ENCODE measurements around the gene CD46.
A peak's percentile ranks its signal among the peaks of the same experiment; 100 is the strongest.

The CD46 gene

GRCh38 chr1:207825409-207825695, 73.5 kb downstream of the CD46 start:
- H3K4me1 ChIP-seq (ENCODE audit: control insufficient read depth, insufficient read depth, low read length), result peaks cover 59% of the 10 kb centered on the region
- no peaks in the 10 kb centered on the region for H3K27me3 ChIP-seq (replicated peaks; ENCODE audit: control insufficient read depth, insufficient read depth, low read length)
- no peaks in the 10 kb centered on the region for H3K9me3 ChIP-seq (ENCODE audit: control insufficient read depth, low read length)
- no peak for DNase-seq (ENCODE audit: low read depth)
- H3K36me3 ChIP-seq (ENCODE audit: control insufficient read depth, insufficient read depth, low read length, severe bottlenecking), result no peaks in the 10 kb centered on the region
- H3K4me3 ChIP-seq (ENCODE audit: low read length), result peak overlapping the region; percentile 91
- peak overlapping the region; percentile 93 for H3K9ac ChIP-seq (ENCODE audit: low read length)

GRCh38 chr1:207825719-207826556, 74.1 kb downstream of the CD46 start:
- Histone ChIP-seq H3K9me3 (ENCODE audit: control insufficient read depth, low read length) (no peaks in the 10 kb centered on the region), H3K36me3 (ENCODE audit: control insufficient read depth, insufficient read depth, low read length, severe bottlenecking) (no peaks in the 10 kb centered on the region), H3K27me3 (replicated peaks; ENCODE audit: control insufficient read depth, insufficient read depth, low read length) (no peaks in the 10 kb centered on the region), H3K4me1 (ENCODE audit: control insufficient read depth, insufficient read depth, low read length) (peaks cover 54% of the 10 kb centered on the region), H3K4me3 (ENCODE audit: low read length) (peak overlapping the region; percentile 91), H3K9ac (ENCODE audit: low read length) (peak overlapping the region; percentile 93)
- DNase-seq (ENCODE audit: low read depth), result no peak

- DNase-seq (ENCODE audit: low read depth), result no peak
- no peaks in the 10 kb centered on the region for H3K9me3 ChIP-seq (ENCODE audit: control insufficient read depth, low read length)
- H3K4me3 ChIP-seq (ENCODE audit: low read length), result peak overlapping the region; percentile 91
- peaks cover 47% of the 10 kb centered on the region for H3K4me1 ChIP-seq (ENCODE audit: control insufficient read depth, insufficient read depth, low read length)
- no peaks in the 10 kb centered on the region for H3K36me3 ChIP-seq (ENCODE audit: control insufficient read depth, insufficient read depth, low read length, severe bottlenecking)
- no peaks in the 10 kb centered on the region for H3K27me3 ChIP-seq (replicated peaks; ENCODE audit: control insufficient read depth, insufficient read depth, low read length)
- peak overlapping the region; percentile 74 for H3K9ac ChIP-seq (ENCODE audit: low read length)
Observed at GRCh38 chr1:207826557-207827487, 75.0 kb downstream of the CD46 start.

GRCh38 chr1:207827488-207827830, 75.6 kb downstream of the CD46 start:
- Histone ChIP-seq H3K9me3 (ENCODE audit: control insufficient read depth, low read length) (no peaks in the 10 kb centered on the region), H3K27me3 (replicated peaks; ENCODE audit: control insufficient read depth, insufficient read depth, low read length) (no peaks in the 10 kb centered on the region), H3K4me3 (ENCODE audit: low read length) (no peak overlapping the region), H3K36me3 (ENCODE audit: control insufficient read depth, insufficient read depth, low read length, severe bottlenecking) (no peaks in the 10 kb centered on the region), H3K4me1 (ENCODE audit: control insufficient read depth, insufficient read depth, low read length) (peaks cover 41% of the 10 kb centered on the region), H3K9ac (ENCODE audit: low read length) (peak overlapping the region; percentile 74)
- DNase-seq (ENCODE audit: low read depth), result no peak

GRCh38 chr1:207828046-207828445, 76.2 kb downstream of the CD46 start:
- Histone ChIP-seq H3K9ac (ENCODE audit: low read length) (peak overlapping the region; percentile 13), H3K36me3 (ENCODE audit: control insufficient read depth, insufficient read depth, low read length, severe bottlenecking) (no peaks in the 10 kb centered on the region), H3K4me1 (ENCODE audit: control insufficient read depth, insufficient read depth, low read length) (peaks cover 40% of the 10 kb centered on the region), H3K4me3 (ENCODE audit: low read length) (no peak overlapping the region), H3K9me3 (ENCODE audit: control insufficient read depth, low read length) (no peaks in the 10 kb centered on the region), H3K27me3 (replicated peaks; ENCODE audit: control insufficient read depth, insufficient read depth, low read length) (no peaks in the 10 kb centered on the region)
- no peak for DNase-seq (ENCODE audit: low read depth)

GRCh38 chr1:207828485-207829158, 76.8 kb downstream of the CD46 start:
- Histone ChIP-seq H3K9ac (ENCODE audit: low read length) (peak overlapping the region; percentile 13), H3K36me3 (ENCODE audit: control insufficient read depth, insufficient read depth, low read length, severe bottlenecking) (no peaks in the 10 kb centered on the region), H3K4me3 (ENCODE audit: low read length) (no peak overlapping the region), H3K27me3 (replicated peaks; ENCODE audit: control insufficient read depth, insufficient read depth, low read length) (no peaks in the 10 kb centered on the region), H3K9me3 (ENCODE audit: control insufficient read depth, low read length) (no peaks in the 10 kb centered on the region), H3K4me1 (ENCODE audit: control insufficient read depth, insufficient read depth, low read length) (peaks cover 40% of the 10 kb centered on the region)
- peak; percentile 86 for DNase-seq (ENCODE audit: low read depth)

GRCh38 chr1:207829576-207829975, 77.7 kb downstream of the CD46 start:
- H3K27me3 ChIP-seq (replicated peaks; ENCODE audit: control insufficient read depth, insufficient read depth, low read length), result no peaks in the 10 kb centered on the region
- DNase-seq (ENCODE audit: low read depth), result no peak
- peaks cover 33% of the 10 kb centered on the region for H3K4me1 ChIP-seq (ENCODE audit: control insufficient read depth, insufficient read depth, low read length)
- H3K36me3 ChIP-seq (ENCODE audit: control insufficient read depth, insufficient read depth, low read length, severe bottlenecking), result no peaks in the 10 kb centered on the region
- no peak overlapping the region for H3K4me3 ChIP-seq (ENCODE audit: low read length)
- H3K9ac ChIP-seq (ENCODE audit: low read length), result no peak overlapping the region
- no peaks in the 10 kb centered on the region for H3K9me3 ChIP-seq (ENCODE audit: control insufficient read depth, low read length)

GRCh38 chr1:207830788-207831187, 78.9 kb downstream of the CD46 start:
- Histone ChIP-seq H3K9ac (ENCODE audit: low read length) (no peak overlapping the region), H3K4me1 (ENCODE audit: control insufficient read depth, insufficient read depth, low read length) (peaks cover 21% of the 10 kb centered on the region), H3K4me3 (ENCODE audit: low read length) (no peak overlapping the region), H3K9me3 (ENCODE audit: control insufficient read depth, low read length) (no peaks in the 10 kb centered on the region), H3K27me3 (replicated peaks; ENCODE audit: control insufficient read depth, insufficient read depth, low read length) (no peaks in the 10 kb centered on the region), H3K36me3 (ENCODE audit: control insufficient read depth, insufficient read depth, low read length, severe bottlenecking) (no peaks in the 10 kb centered on the region)
- DNase-seq (ENCODE audit: low read depth), result no peak

GRCh38 chr1:207831517-207832327, 79.9 kb downstream of the CD46 start:
- no peak overlapping the region for H3K9ac ChIP-seq (ENCODE audit: low read length)
- H3K4me1 ChIP-seq (ENCODE audit: control insufficient read depth, insufficient read depth, low read length), result peaks cover 12% of the 10 kb centered on the region
- no peaks in the 10 kb centered on the region for H3K9me3 ChIP-seq (ENCODE audit: control insufficient read depth, low read length)
- H3K36me3 ChIP-seq (ENCODE audit: control insufficient read depth, insufficient read depth, low read length, severe bottlenecking), result no peaks in the 10 kb centered on the region
- H3K4me3 ChIP-seq (ENCODE audit: low read length), result no peak overlapping the region
- DNase-seq (ENCODE audit: low read depth), result no peak
- H3K27me3 ChIP-seq (replicated peaks; ENCODE audit: control insufficient read depth, insufficient read depth, low read length), result no peaks in the 10 kb centered on the region

- Histone ChIP-seq H3K4me3 (ENCODE audit: low read length) (no peak overlapping the region), H3K9ac (ENCODE audit: low read length) (no peak overlapping the region), H3K9me3 (ENCODE audit: control insufficient read depth, low read length) (no peaks in the 10 kb centered on the region), H3K4me1 (ENCODE audit: control insufficient read depth, insufficient read depth, low read length) (peaks cover 4% of the 10 kb centered on the region), H3K27me3 (replicated peaks; ENCODE audit: control insufficient read depth, insufficient read depth, low read length) (no peaks in the 10 kb centered on the region), H3K36me3 (ENCODE audit: control insufficient read depth, insufficient read depth, low read length, severe bottlenecking) (no peaks in the 10 kb centered on the region)
- DNase-seq (ENCODE audit: low read depth), result no peak
Observed at GRCh38 chr1:207832796-207833195, 80.9 kb downstream of the CD46 start.

All from adipocyte (in vitro differentiated cells).